Thymus (tissue), 11 donors: ENCODE measurements around the gene INHBC. TPM values are rescaled to one million over a fixed set of nuclear protein-coding genes. Genes with fewer than 3 reads are reported as not detected.
A peak's percentile ranks its signal among the peaks of the same experiment; 100 is the strongest.

Experiments
- DNase-seq, 9 donors: peaks; one replicate each; pipeline ENCODE4 v3.0.0-alpha.2; 2013; ENCODE audit warnings: low spot score in 9 of 9, low read depth in 6 of 9, missing footprints in 1 of 9
- H3K27ac ChIP-seq, 2 donors: one replicate each; pipeline ENCODE4 v1.5.1; 2013; ENCODE audit warnings: control low read depth in 1 of 2, low read depth in 1 of 2, low read length in 1 of 2, mild to moderate bottlenecking in 1 of 2, moderate library complexity in 1 of 2
- H3K27me3 ChIP-seq, 2 donors: one replicate each; pipeline ENCODE4 v1.5.1; 2013; ENCODE audit warnings: low read length in 1 of 2; ENCODE audit not compliant: control insufficient read depth in 2 of 2, insufficient read depth in 1 of 2
- H3K36me3 ChIP-seq, 2 donors: one replicate each; pipeline ENCODE4 v1.5.1; 2013; ENCODE audit warnings: low read length in 1 of 2, mild to moderate bottlenecking in 1 of 2, moderate library complexity in 1 of 2; ENCODE audit not compliant: control insufficient read depth in 2 of 2, insufficient read depth in 2 of 2
- H3K4me1 ChIP-seq, 2 donors: one replicate each; pipeline ENCODE4 v1.5.1; 2013; ENCODE audit warnings: low read length in 2 of 2; ENCODE audit not compliant: control insufficient read depth in 2 of 2, insufficient read depth in 2 of 2
- H3K4me3 ChIP-seq, 2 donors: one replicate each; pipeline ENCODE4 v1.5.1; 2013; ENCODE audit warnings: low read length in 2 of 2, control low read depth in 1 of 2, mild to moderate bottlenecking in 1 of 2
- H3K9me3 ChIP-seq, 2 donors: one replicate each; pipeline ENCODE4 v1.5.1; 2013; ENCODE audit warnings: low read length in 1 of 2, mild to moderate bottlenecking in 1 of 2; ENCODE audit not compliant: control insufficient read depth in 2 of 2, insufficient read depth in 1 of 2
- WGBS: extraction: QIAGEN DNeasy Blood & Tissue Kit; methylation state at CpG from one replicate; pipeline ENCODE4 v1.1.7; 2013; 5-methylcytosine and 5-hydroxymethylcytosine counted together
- polyA plus RNA-seq: library from polyadenylated mRNA; stranded (reverse); fragments of 200-250 nt; gene quantifications from one replicate; pipeline ENCODE4 v1.2.3, GENCODE V29; 2013
- total RNA-seq: library from RNA; stranded (reverse); fragments of 120-200 nt; gene quantifications from one replicate; pipeline ENCODE4 v1.2.4, GENCODE V29; 2013
- donor health status: healthy.

INHBC gene
- total and polyA plus RNA-seq, 2 donors = 0.05 TPM; not detected in 1

GRCh38 chr12:57456145-57456700 lies 21.6 kb downstream of the INHBC start:
- Histone ChIP-seq H3K27me3 (peaks cover 12 to 27% of the 10 kb centered on the region in 2 donors), H3K27ac (no peak overlapping the region), H3K4me3 (no peak overlapping the region), H3K9me3 (no peaks in the 10 kb centered on the region), H3K36me3 (no peaks in the 10 kb centered on the region), H3K4me1 (peaks cover 11 to 37% of the 10 kb centered on the region in 2 donors)
- DNase-seq = peak in 3 of 9 donors; percentile 51 to 80 (median 68)
- WGBS = 42% methylated on average over 15 of the region's 15 CpGs

- no peaks in the 10 kb centered on the region for H3K9me3 ChIP-seq
- no peak overlapping the region for H3K27ac ChIP-seq
- 99% methylated on average over 6 of the region's 6 CpGs for WGBS
- peaks cover 14 to 44% of the 10 kb centered on the region in 2 donors for H3K4me1 ChIP-seq
- no peak for DNase-seq
- no peaks in the 10 kb centered on the region for H3K36me3 ChIP-seq
- H3K4me3 ChIP-seq = no peak overlapping the region
- peaks cover 18 to 34% of the 10 kb centered on the region in 2 donors for H3K27me3 ChIP-seq
These were observed 22.3 kb downstream of the INHBC start for GRCh38 chr12:57456737-57457490.

DNA sequence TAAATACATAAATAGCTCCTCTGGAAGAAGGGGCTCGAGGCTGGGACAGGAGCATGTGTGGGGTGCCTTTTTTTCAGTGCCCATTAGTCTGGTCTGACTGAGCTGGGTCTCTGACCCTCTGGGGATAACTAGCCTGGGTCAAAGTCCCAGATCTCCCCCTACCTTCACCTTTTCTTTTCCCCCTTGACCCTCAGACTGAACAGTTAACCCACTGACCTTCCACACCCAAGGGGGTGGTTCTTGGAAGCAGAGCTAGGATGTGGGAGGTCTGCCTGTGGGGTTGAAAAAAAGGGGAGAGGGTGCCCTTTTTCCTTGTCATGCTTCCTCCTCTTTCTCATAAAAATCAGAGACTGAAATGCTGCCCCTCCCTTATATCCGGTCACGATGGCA lies 24.1 kb downstream of the INHBC start:
- Histone ChIP-seq H3K9me3 (no peaks in the 10 kb centered on the region), H3K27ac (peak overlapping the region; percentile 79 to 85), H3K27me3 (peaks cover 18 to 39% of the 10 kb centered on the region in 2 donors), H3K4me3 (peak overlapping the region; percentile 70 to 77), H3K4me1 (peaks cover 14 to 48% of the 10 kb centered on the region in 2 donors), H3K36me3 (no peaks in the 10 kb centered on the region)
- no peak for DNase-seq
- WGBS = 28% methylated on average over 3 of the region's 3 CpGs

- H3K4me1 ChIP-seq = peaks cover 14 to 48% of the 10 kb centered on the region in 2 donors
- no peaks in the 10 kb centered on the region for H3K9me3 ChIP-seq
- peak overlapping the region; percentile 70 to 77 for H3K4me3 ChIP-seq
- H3K27ac ChIP-seq = peak overlapping the region; percentile 79 to 85
- H3K27me3 ChIP-seq = peaks cover 18 to 44% of the 10 kb centered on the region in 2 donors
- under 1% methylated on average over 24 of the region's 24 CpGs for WGBS
- peak; percentile 91 to 98 (median 96) for DNase-seq
- H3K36me3 ChIP-seq = no peaks in the 10 kb centered on the region
These were observed 24.6 kb downstream of the INHBC start for GRCh38 chr12:57459055-57459749.

GRCh38 chr12:57459750-57460467 lies 25.3 kb downstream of the INHBC start, which contains the start of gene GLI1:
TSS of gene GLI1 (plus strand) at chr12:57459785. CDS start at chr12:57463692, 3,907 bp downstream.
- DNase-seq = peak in 1 of 9 donors; percentile 19
- peak within 1 kb of the TSS; percentile 79 to 85 for H3K27ac ChIP-seq
- H3K4me3 ChIP-seq = peak within 1 kb of the TSS; percentile 70 to 77
- H3K4me1 ChIP-seq = peaks cover 14 to 48% of the 10 kb centered on the region in 2 donors
- H3K9me3 ChIP-seq = no peaks in the 10 kb centered on the region
- H3K36me3 ChIP-seq = no peaks in the 10 kb centered on the region
- H3K27me3 ChIP-seq = peaks cover 18 to 45% of the 10 kb centered on the region in 2 donors
- WGBS = 1% methylated on average over 36 of the region's 36 CpGs

GRCh38 chr12:57460468-57460784 lies 25.8 kb downstream of the INHBC start:
- H3K27ac ChIP-seq = no peak overlapping the region
- no peaks in the 10 kb centered on the region for H3K36me3 ChIP-seq
- peaks cover 14 to 48% of the 10 kb centered on the region in 2 donors for H3K4me1 ChIP-seq
- H3K9me3 ChIP-seq = no peaks in the 10 kb centered on the region
- peaks cover 18 to 44% of the 10 kb centered on the region in 2 donors for H3K27me3 ChIP-seq
- DNase-seq = peak in 1 of 9 donors; percentile 34
- H3K4me3 ChIP-seq = peak overlapping the region in 1 of 2 donors; percentile 70
- 5% methylated on average over 6 of the region's 6 CpGs for WGBS

DNA sequence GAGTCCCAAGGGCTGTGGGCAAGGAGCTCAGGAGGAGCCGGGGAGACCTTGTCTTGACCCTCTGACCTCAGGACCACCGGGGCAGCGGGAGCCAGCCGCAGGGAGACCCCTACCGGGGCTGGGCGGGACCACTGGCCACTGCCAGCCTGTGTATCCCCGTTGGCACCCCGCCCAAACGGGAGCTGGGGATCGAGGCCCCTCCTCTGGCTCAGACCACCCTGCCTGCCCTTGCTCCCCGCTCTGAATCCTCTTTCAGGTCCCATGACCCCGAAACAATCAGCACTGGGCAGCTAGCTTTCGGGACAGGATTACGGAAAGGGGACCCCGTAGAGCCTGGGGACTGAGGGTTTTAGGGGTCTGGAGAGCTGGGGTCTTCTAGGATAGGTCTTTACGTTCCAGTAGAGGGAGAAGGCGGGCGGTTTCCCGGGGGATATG lies 26.3 kb downstream of the INHBC start:
- Histone ChIP-seq H3K27ac (no peak overlapping the region), H3K36me3 (no peaks in the 10 kb centered on the region), H3K4me3 (peak overlapping the region; percentile 48 to 59), H3K9me3 (no peaks in the 10 kb centered on the region), H3K27me3 (peaks cover 18 to 40% of the 10 kb centered on the region in 2 donors), H3K4me1 (peaks cover 14 to 48% of the 10 kb centered on the region in 2 donors)
- no peak for DNase-seq
- 5% methylated on average over 19 of the region's 19 CpGs for WGBS

GRCh38 chr12:57461276-57461916 lies 26.8 kb downstream of the INHBC start:
- under 1% methylated on average over 32 of the region's 32 CpGs for WGBS
- H3K36me3 ChIP-seq = no peaks in the 10 kb centered on the region
- peak in 1 of 9 donors; percentile 52 for DNase-seq
- H3K9me3 ChIP-seq = no peaks in the 10 kb centered on the region
- no peak overlapping the region for H3K27ac ChIP-seq
- H3K27me3 ChIP-seq = peaks cover 18 to 37% of the 10 kb centered on the region in 2 donors
- H3K4me3 ChIP-seq = peak overlapping the region; percentile 48 to 59
- H3K4me1 ChIP-seq = peaks cover 14 to 43% of the 10 kb centered on the region in 2 donors
